HCT116 (cell line): Measurements from ENCODE around the gene PXDN.

Experiments
- POLR2A ChIP-seq: IDR thresholded peaks from 2 replicates; pipeline ENCODE4 v1.7.0; 2011; ENCODE audit warnings: borderline replicate concordance; ENCODE audit not compliant: insufficient read depth, insufficient read length; ENCODE audit errors: extremely low read depth
- POLR2AphosphoS5 ChIP-seq: IDR thresholded peaks from 2 replicates; pipeline ENCODE4 v1.6.1; 2011; ENCODE audit warnings: mild to moderate bottlenecking, low read depth, low read length, moderate library complexity
- SIN3A ChIP-seq: IDR thresholded peaks from 2 replicates; pipeline ENCODE4 v1.6.1; 2012; ENCODE audit warnings: low read depth
- SP1 ChIP-seq: IDR thresholded peaks from 2 replicates; pipeline ENCODE4 v1.6.1; 2012; ENCODE audit warnings: low read depth
- SRF ChIP-seq: IDR thresholded peaks from 2 replicates; pipeline ENCODE4 v1.6.1; 2012; ENCODE audit warnings: low read depth
- ZNF274 ChIP-seq: fragments of 200-500 bp; sonication (Bioruptor generic); IDR thresholded peaks from 2 replicates; pipeline ENCODE4 v1.6.1; 2014; ENCODE audit warnings: mild to moderate bottlenecking, low read depth, low read length, inconsistent platforms
- TF ChIP-seq, protein P1 (sequence below), 3 experiments: fragments of 200-600 bp in 1 of 3; sonication (generic) in 1 of 3; IDR thresholded peaks in 2 of 3; conservative IDR thresholded peaks in 1 of 3; 2 replicates each; pipeline ENCODE4 v1.5.1; 2012 to 2017; ENCODE audit warnings: low read depth in 2 of 3, low read length in 2 of 3, antibody characterized with exemption in 1 of 3, borderline replicate concordance in 1 of 3, control low read depth in 1 of 3, mild to moderate bottlenecking in 1 of 3, mixed read lengths in 1 of 3, mixed run types in 1 of 3, moderate library complexity in 1 of 3; ENCODE audit not compliant: insufficient read depth in 1 of 3
- TF ChIP-seq, protein P2 (sequence below): IDR thresholded peaks from 2 replicates; pipeline ENCODE4 v1.6.1; 2012

DNA sequence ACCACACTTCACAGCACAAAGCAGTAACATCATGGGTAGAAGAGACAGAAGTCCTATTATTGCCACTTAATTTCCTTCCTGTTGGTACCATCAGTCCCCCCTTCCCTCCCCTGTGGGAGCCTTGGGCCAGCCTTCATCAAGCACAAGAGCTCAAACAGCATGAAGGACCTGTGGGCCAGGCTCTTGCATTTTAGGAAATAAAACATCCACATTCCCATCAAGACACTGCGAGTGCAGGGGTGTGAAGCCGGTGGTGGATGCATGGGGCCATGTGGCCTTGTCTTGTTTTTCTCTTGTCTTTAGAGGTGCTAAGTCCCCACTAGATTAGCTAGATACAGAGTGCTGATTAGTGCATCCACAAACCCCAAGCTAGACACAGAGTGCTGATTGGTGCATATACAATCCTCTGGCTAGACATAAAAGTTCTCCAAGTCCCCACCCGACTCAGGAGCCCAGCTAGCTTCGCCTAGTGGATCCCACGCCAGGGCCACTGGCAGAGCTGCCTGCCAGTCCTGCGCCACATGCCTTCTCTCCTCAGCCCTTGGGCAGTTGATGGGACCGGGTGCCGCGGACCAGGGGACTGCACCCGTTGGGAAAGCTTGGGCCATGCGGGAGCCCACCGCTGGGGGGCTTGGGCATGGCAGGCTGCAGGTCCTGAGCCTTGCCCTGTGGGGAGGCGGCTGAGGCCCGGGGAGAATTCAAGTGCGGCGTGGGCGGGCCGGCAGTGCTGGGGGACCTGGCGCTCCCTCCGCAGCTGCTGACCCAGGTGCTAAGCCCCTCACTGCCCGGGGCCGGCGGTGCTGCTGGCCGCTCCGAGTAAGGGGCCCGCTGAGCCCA, 14.7 kb upstream of the PXDN start:
- TF ChIP-seq ZNF274 (no peak), SRF (no peak), POLR2A (no peak), SP1 (no peak), POLR2AphosphoS5 (no peak), SIN3A (no peak)
- TF ChIP-seq, protein P1, sequence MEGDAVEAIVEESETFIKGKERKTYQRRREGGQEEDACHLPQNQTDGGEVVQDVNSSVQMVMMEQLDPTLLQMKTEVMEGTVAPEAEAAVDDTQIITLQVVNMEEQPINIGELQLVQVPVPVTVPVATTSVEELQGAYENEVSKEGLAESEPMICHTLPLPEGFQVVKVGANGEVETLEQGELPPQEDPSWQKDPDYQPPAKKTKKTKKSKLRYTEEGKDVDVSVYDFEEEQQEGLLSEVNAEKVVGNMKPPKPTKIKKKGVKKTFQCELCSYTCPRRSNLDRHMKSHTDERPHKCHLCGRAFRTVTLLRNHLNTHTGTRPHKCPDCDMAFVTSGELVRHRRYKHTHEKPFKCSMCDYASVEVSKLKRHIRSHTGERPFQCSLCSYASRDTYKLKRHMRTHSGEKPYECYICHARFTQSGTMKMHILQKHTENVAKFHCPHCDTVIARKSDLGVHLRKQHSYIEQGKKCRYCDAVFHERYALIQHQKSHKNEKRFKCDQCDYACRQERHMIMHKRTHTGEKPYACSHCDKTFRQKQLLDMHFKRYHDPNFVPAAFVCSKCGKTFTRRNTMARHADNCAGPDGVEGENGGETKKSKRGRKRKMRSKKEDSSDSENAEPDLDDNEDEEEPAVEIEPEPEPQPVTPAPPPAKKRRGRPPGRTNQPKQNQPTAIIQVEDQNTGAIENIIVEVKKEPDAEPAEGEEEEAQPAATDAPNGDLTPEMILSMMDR (IDR thresholded peaks at IDR 0.05 in 2 of 3, conservative IDR thresholded peaks at IDR 0.05 in 1 of 3; ENCODE audit: borderline replicate concordance in 1 of 3, insufficient read depth in 1 of 3, low read depth in 2 of 3, low read length in 2 of 3) = no peak
- TF ChIP-seq, protein P2, sequence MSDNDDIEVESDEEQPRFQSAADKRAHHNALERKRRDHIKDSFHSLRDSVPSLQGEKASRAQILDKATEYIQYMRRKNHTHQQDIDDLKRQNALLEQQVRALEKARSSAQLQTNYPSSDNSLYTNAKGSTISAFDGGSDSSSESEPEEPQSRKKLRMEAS = no peak
